Gastrocnemius medialis (tissue), 4 donors: ENCODE results near the gene PPOX. TPM values are rescaled to one million over a fixed set of nuclear protein-coding genes. Genes with fewer than 3 reads are reported as not detected.
A peak's percentile ranks its signal among the peaks of the same experiment; 100 is the strongest.

Source experiments
- ATAC-seq, 2 donors: fragments of 150-250 bp; one replicate each; pipeline ENCODE4 v1.9.1; 2016
- DNase-seq, 2 donors: peaks; one replicate each; pipeline ENCODE4 v3.0.0-alpha.2; 2019
- H3K27ac ChIP-seq, 4 donors: fragments of 200-600 bp; sonication (generic); 1 replicate in 1 of 4; 2 replicates in 3 of 4; pipeline ENCODE4 v1.5.1; 2016 to 2018; ENCODE audit warnings: mild to moderate bottlenecking in 2 of 4, moderate library complexity in 1 of 4
- H3K27me3 ChIP-seq, 3 donors: fragments of 200-600 bp; sonication (generic) in 2 of 3; 1 replicate in 1 of 3; 2 replicates in 2 of 3; pipeline versions ENCODE4 v1.5.1 to v1.6.0; 2016 to 2019; ENCODE audit warnings: mild to moderate bottlenecking in 1 of 3, moderate library complexity in 1 of 3
- H3K36me3 ChIP-seq, 2 donors: fragments of 200-600 bp; sonication (generic) in 1 of 2; one replicate each; pipeline ENCODE4 v1.5.1; 2017 to 2018
- H3K4me1 ChIP-seq, 2 donors: fragments of 200-600 bp; sonication (generic) in 1 of 2; one replicate each; pipeline ENCODE4 v1.5.1; 2016 to 2017; ENCODE audit warnings: mild to moderate bottlenecking in 2 of 2
- H3K4me3 ChIP-seq, 4 donors: fragments of 200-600 bp; sonication (generic) in 3 of 4; 1 replicate in 1 of 4; 2 replicates in 3 of 4; pipeline ENCODE4 v1.5.1; 2016 to 2019; ENCODE audit warnings: mild to moderate bottlenecking in 2 of 4
- H3K9me3 ChIP-seq, 3 donors: fragments of 200-600 bp; sonication (generic) in 2 of 3; 1 replicate in 1 of 3; 2 replicates in 2 of 3; pipeline ENCODE4 v1.5.1; 2016 to 2019
- CTCF ChIP-seq, 5 experiments: fragments of 450-650 bp in 3 of 5; fragments of 200-600 bp in 2 of 5; sonication (generic) in 2 of 5; IDR thresholded peaks in 4 of 5; conservative IDR thresholded peaks in 1 of 5; 1 replicate in 4 of 5; 2 replicates in 1 of 5; pipeline ENCODE4 v1.5.1; 2016 to 2019; ENCODE audit warnings: antibody characterized with exemption in 5 of 5, mild to moderate bottlenecking in 3 of 5, moderate library complexity in 3 of 5
- POLR2A ChIP-seq, 2 donors: fragments of 450-650 bp; IDR thresholded peaks; one replicate each; pipeline ENCODE4 v1.6.1; 2017; ENCODE audit warnings: antibody characterized with exemption in 2 of 2, mild to moderate bottlenecking in 2 of 2, moderate library complexity in 2 of 2
- in situ Hi-C, 4 donors: fragments of 200-750 bp; cut with MboI; loops; one replicate each; pipeline versions ENCODE4 v1.15.0 to v1.8.0; 2017; ENCODE audit warnings: low sequenced_read_pairs in 4 of 4
- intact Hi-C: fragments of 100-400 bp; cut with DNase I; formaldehyde crosslinking; loops from one replicate; pipeline ENCODE4 v1.15.1; 2023; ENCODE audit warnings: low total_unique reads
- total RNA-seq, 4 donors: library from RNA; depleted of rRNA; stranded (reverse); fragments of >200 nt; gene quantifications; one replicate each; pipeline versions ENCODE4 v1.1.0 to v1.2.3, GENCODE V29; 2016

Gene PPOX
- total RNA-seq, 4 donors from 2014 or later = 4.0 to 14.7 (median 7.3) TPM

DNA sequence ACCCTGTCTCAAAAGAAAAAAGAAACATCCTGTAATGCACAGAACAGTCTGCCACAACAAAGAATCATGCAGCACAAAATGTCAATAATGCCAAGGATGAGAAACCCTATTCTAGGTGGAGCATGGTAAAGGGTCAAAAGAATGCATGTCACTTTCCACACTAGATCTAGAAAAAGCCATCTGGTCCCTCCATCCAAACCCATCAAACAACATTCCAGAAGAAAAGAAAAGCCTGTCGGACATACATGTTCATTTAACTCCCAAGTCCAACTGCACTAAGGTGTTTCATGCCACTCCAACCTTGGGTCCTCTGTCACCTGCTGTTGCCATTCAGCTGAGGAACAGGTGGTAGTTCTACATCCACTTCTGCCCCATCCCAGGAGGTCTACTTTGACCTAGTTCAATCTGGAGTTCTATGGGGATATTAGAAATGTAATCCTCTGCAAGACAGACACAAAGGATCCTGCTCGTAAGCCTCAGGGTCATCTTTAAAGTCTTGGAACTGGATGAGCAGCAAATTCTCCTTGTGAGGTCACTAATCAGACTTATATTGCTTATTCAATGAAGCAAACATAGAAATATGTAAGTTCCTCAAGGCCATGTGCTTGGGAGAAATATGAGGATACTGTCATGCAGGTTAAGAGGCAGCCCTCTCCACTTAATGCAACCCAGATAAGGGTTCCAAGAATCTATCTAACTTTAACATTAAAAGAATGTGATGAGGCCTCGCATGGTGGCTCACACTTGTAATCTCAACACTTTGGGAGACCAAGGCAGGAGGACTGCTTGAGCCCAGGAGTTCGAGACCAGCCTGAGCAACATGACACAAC lies 37.4 kb upstream of the PPOX start:
- Histone ChIP-seq H3K27ac (peak overlapping the region in 2 of 4 donors; percentile 4 to 31), H3K27me3 (no peaks in the 10 kb centered on the region), H3K36me3 (peaks cover 0 to 52% of the 10 kb centered on the region in 2 donors), H3K4me1 (peaks cover 42 to 45% of the 10 kb centered on the region in 2 donors), H3K4me3 (no peak overlapping the region), H3K9me3 (no peaks in the 10 kb centered on the region)
- TF ChIP-seq CTCF (IDR thresholded peaks at IDR 0.05 in 4 of 5, conservative IDR thresholded peaks at IDR 0.05 in 1 of 5) (no peak), POLR2A (IDR thresholded peaks at IDR 0.05) (no peak)
- ATAC-seq (no peak), DNase-seq (no peak)
- in situ Hi-C loops (no loop called here), intact Hi-C loops (no loop called here)

GRCh38 chr1:161130266-161130665 lies 36.0 kb upstream of the PPOX start:
- H3K9me3 ChIP-seq = no peaks in the 10 kb centered on the region
- no peak overlapping the region for H3K4me3 ChIP-seq
- no peak for TF ChIP-seq CTCF (IDR thresholded peaks at IDR 0.05 in 4 of 5, conservative IDR thresholded peaks at IDR 0.05 in 1 of 5)
- in situ Hi-C loops (no loop called here), intact Hi-C loops (loop anchor here (10.0 kb wide), 1 partner anchor 1095 kb away; the partner anchor contains the start of gene PIGM)
- peaks cover 0 to 43% of the 10 kb centered on the region in 2 donors for H3K36me3 ChIP-seq
- no peak for ATAC-seq
- no peaks in the 10 kb centered on the region for H3K27me3 ChIP-seq
- DNase-seq = no peak
- peak overlapping the region; percentile 94 to 98 (median 96) for H3K27ac ChIP-seq
- H3K4me1 ChIP-seq = peaks cover 48 to 49% of the 10 kb centered on the region in 2 donors

DNA sequence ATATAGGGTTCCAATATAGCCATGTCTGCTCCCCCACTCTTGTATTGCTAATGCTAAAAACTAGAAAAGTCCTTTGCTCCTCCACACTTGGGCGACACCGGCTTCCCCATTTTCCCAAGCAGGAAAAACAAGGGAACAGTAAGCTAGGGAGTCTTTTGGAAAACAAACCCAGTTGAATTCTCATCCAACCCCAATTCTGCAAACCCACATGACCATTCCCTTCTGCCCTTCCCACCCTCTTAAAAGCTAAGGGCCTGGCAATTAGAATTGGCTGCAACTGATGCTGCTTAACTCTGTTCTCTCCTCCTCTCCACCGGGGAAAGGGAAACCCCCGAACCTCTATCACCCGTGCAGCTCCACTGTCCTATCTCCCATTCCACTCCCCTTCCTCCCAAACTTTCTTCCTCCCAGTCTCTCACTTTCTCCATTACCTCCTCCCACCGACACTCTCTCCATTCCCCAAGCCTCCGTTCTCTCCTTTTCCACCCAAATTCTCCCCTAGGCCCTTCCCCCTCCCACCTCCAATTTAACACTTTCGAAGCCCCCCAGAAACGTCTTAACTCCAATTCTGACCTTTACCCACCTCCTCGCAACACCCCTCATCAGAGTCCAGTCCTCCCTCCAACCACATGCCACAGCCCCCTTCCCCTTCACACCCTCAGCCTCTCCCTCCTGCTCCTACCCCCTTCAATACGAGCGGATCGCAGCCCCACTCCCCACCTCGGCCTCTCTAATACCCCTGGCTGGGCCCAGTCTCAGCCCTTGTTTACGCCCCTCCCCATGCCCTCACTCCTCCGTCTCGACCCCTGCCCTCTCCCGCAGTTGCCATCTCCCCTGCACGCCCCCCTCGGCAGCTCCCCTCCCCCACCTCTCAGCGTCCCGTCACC lies 34.5 kb upstream of the PPOX start:
- DNase-seq (no peak), ATAC-seq (peak in 1 of 2 donors; percentile 1)
- in situ Hi-C loops (no loop called here), intact Hi-C loops (loop anchor here (1.0 to 10.0 kb wide), 7 partner anchors 13 to 1097 kb away; partner anchors contain the start of genes NDUFS2, NIT1, PFDN2 and PIGM)
- Histone ChIP-seq H3K4me3 (peak overlapping the region; percentile 83 to 91 (median 84)), H3K27me3 (no peaks in the 10 kb centered on the region), H3K36me3 (peaks cover 0 to 39% of the 10 kb centered on the region in 2 donors), H3K9me3 (no peaks in the 10 kb centered on the region), H3K4me1 (peaks cover 53% of the 10 kb centered on the region in 2 donors), H3K27ac (peak overlapping the region; percentile 94 to 98 (median 96))
- TF ChIP-seq POLR2A (IDR thresholded peaks at IDR 0.05) (no peak), CTCF (IDR thresholded peaks at IDR 0.05 in 4 of 5, conservative IDR thresholded peaks at IDR 0.05 in 1 of 5) (no peak)

DNA sequence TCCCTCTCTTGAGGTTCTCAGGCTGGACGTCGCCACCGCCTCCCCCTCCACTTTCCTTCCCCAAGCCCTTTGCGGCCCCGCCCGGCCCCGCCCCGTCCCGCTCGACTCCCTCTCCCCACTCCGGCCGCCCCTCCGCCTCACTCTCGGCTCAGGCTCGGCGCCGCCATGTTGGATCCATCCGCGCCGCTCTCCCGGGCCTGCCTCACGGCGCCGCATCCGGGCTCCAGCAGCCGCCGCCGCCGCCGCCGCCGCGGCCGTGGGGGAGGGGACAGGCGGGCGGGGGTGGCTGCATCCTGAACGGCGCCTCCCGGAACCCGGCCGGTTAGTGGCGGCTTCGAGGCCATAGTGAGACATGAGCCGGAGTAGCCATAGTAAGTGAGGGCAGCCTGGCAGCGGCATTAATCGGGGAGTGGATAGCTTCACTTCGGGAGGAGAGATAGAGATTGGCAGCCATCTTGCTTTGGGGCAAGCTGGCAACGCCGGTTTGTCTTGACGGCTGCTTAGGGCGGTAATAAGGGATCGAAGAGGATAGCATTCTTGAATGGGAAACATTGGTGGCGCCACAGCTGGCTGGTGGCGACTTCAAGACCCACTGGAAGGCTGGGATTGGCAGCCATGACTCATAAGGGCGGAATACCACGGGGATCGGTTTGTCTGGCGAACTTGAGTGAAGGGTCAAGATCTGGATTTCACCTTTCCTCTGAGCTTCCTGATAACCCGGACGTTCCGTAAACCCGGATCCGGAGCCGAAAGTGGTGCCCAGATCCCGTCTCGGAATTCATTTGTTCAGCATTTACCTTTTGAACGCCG lies 33.6 kb upstream of the PPOX start, which contains the start of gene DEDD:
Gene DEDD, minus strand, starts transcription at position 258 of the 810 bp plus-strand sequence. CDS start 8,205 bp downstream, outside the sequence.
- intact Hi-C loops = loop anchor here (1.0 to 10.0 kb wide), 8 partner anchors 14 to 1098 kb away; partner anchors contain the start of genes NDUFS2, NIT1, PFDN2 and PIGM
- Histone ChIP-seq H3K36me3 (peaks cover 0 to 31% of the 10 kb centered on the region in 2 donors), H3K4me1 (peaks cover 55 to 56% of the 10 kb centered on the region in 2 donors), H3K4me3 (peak within 1 kb of the TSS; percentile 83 to 91 (median 84)), H3K27me3 (no peaks in the 10 kb centered on the region), H3K9me3 (no peaks in the 10 kb centered on the region), H3K27ac (peak within 1 kb of the TSS; percentile 94 to 98 (median 96))
- no peak for TF ChIP-seq CTCF (IDR thresholded peaks at IDR 0.05 in 4 of 5, conservative IDR thresholded peaks at IDR 0.05 in 1 of 5)
- TF ChIP-seq POLR2A (IDR thresholded peaks at IDR 0.05) = peak; percentile 65 to 68
- DNase-seq (peak; percentile 95 to 96), ATAC-seq (peak; percentile 96 to 98)
- in situ Hi-C loops = no loop called here
